H1 (cell line): Measurements from ENCODE around the gene IFNL2. TPM values are rescaled to one million over a fixed set of nuclear protein-coding genes. Genes with fewer than 3 reads are reported as not detected.

Experiments
- CTCF ChIA-PET: fragments of 300-600 bp; sonication (Branson Sonifier 250); formaldehyde crosslinking; loops from one replicate; lab custom pipeline; 2021; ENCODE audit not compliant: partially characterized antibody; lab: Charles Lee
- POLR2A ChIA-PET: fragments of 300-600 bp; sonication (Branson Sonifier 250); formaldehyde crosslinking; loops from one replicate; lab custom pipeline; 2021; ENCODE audit warnings: inconsistent platforms; ENCODE audit not compliant: partially characterized antibody; lab: Charles Lee
- DNase-seq, 2 experiments: peaks; one replicate each; pipeline versions ENCODE4 v3.0.0 to v3.0.0-alpha.2; 2010 to 2022; ENCODE audit warnings: low spot score in 2 of 2, low read depth in 1 of 2, mixed read lengths in 1 of 2
- FAIRE-seq: peaks from 2 replicates; lab custom pipeline; 2011; peaks lifted over from hg19 to GRCh38; lab: Jason Lieb, UNC
- H2AFZ ChIP-seq: 2 replicates; pipeline ENCODE4 v1.8.1; 2012; ENCODE audit warnings: low read length, inconsistent platforms
- H2AK5ac ChIP-seq: 2 replicates; pipeline ENCODE4 v1.6.1; 2013; ENCODE audit warnings: low read depth, low read length
- H2BK120ac ChIP-seq: replicated peaks from 2 replicates; pipeline ENCODE3; 2013; ENCODE audit warnings: low read depth, low read length, inconsistent platforms
- H2BK12ac ChIP-seq: 2 replicates; pipeline ENCODE4 v1.6.1; 2013; ENCODE audit warnings: low read depth, low read length
- H2BK15ac ChIP-seq: 2 replicates; pipeline ENCODE4 v1.6.1; 2013; ENCODE audit warnings: low read length
- H2BK20ac ChIP-seq: 2 replicates; pipeline ENCODE4 v1.6.1; 2013; ENCODE audit warnings: low read length
- H2BK5ac ChIP-seq: 2 replicates; pipeline ENCODE4 v1.6.1; 2013; ENCODE audit warnings: low read depth, low read length
- H3K14ac ChIP-seq: 2 replicates; pipeline ENCODE4 v1.6.1; 2013; ENCODE audit warnings: inconsistent platforms; ENCODE audit not compliant: insufficient read length
- H3K18ac ChIP-seq: 2 replicates; pipeline ENCODE4 v1.6.1; 2013; ENCODE audit warnings: low read length; ENCODE audit errors: extremely low read depth
- H3K23ac ChIP-seq: 2 replicates; pipeline ENCODE4 v1.6.1; 2013; ENCODE audit warnings: inconsistent platforms; ENCODE audit not compliant: insufficient read length
- H3K23me2 ChIP-seq: 2 replicates; pipeline ENCODE4 v1.6.1; 2013; ENCODE audit warnings: low read depth, low read length
- H3K27ac ChIP-seq: 2 replicates; pipeline ENCODE4 v1.6.1; 2011; ENCODE audit warnings: low read depth, low read length, inconsistent platforms
- H3K27me3 ChIP-seq, 4 experiments: replicated peaks in 1 of 4; 1 replicate in 1 of 4; 2 replicates in 3 of 4; pipeline versions ENCODE4 v1.6.1 to v1.8.1; 2011 to 2013; ENCODE audit warnings: low read length in 3 of 4, mild to moderate bottlenecking in 3 of 4, inconsistent platforms in 2 of 4, mixed read lengths in 2 of 4, moderate library complexity in 1 of 4; ENCODE audit not compliant: control insufficient read depth in 3 of 4, insufficient read depth in 3 of 4; ENCODE audit errors: extremely low read depth in 1 of 4
- H3K36me3 ChIP-seq, 4 experiments: 2 replicates each; pipeline versions ENCODE4 v1.6.1 to v1.8.1; 2011 to 2013; ENCODE audit warnings: mild to moderate bottlenecking in 4 of 4, low read length in 3 of 4, moderate library complexity in 2 of 4, control low read depth in 1 of 4, inconsistent platforms in 1 of 4; ENCODE audit not compliant: insufficient read depth in 4 of 4, control insufficient read depth in 2 of 4
- H3K4ac ChIP-seq: replicated peaks from 2 replicates; pipeline ENCODE3; 2013; ENCODE audit warnings: low read length, low read depth, mixed read lengths, inconsistent platforms; ENCODE audit not compliant: insufficient read length
- H3K4me1 ChIP-seq, 4 experiments: replicated peaks in 1 of 4; 1 replicate in 1 of 4; 2 replicates in 3 of 4; pipeline versions ENCODE4 v1.6.1 to v1.8.1; 2011 to 2013; ENCODE audit warnings: low read length in 3 of 4, inconsistent platforms in 2 of 4, mixed read lengths in 1 of 4; ENCODE audit not compliant: insufficient read depth in 4 of 4, control insufficient read depth in 3 of 4
- H3K4me2 ChIP-seq, 2 experiments: 2 replicates each; pipeline versions ENCODE4 v1.6.1 to v1.8.1; 2011 to 2013; ENCODE audit warnings: low read depth in 2 of 2, low read length in 2 of 2, control low read depth in 1 of 2, inconsistent platforms in 1 of 2, mild to moderate bottlenecking in 1 of 2; ENCODE audit not compliant: insufficient read depth in 1 of 2
- H3K4me3 ChIP-seq, 4 experiments: fragments of 200-600, 300-600 bp in 1 of 4; sonication (generic), shearing (Covaris generic), sonication (Bioruptor Twin) in 1 of 4; 2 replicates each; pipeline versions ENCODE4 v1.5.1 to v1.8.1; 2011 to 2016; ENCODE audit warnings: low read length in 4 of 4, low read depth in 3 of 4, control low read depth in 2 of 4, inconsistent platforms in 2 of 4, mild to moderate bottlenecking in 2 of 4, mixed read lengths in 1 of 4, moderate library complexity in 1 of 4; ENCODE audit not compliant: insufficient read depth in 2 of 4; ENCODE audit errors: extremely low read depth in 1 of 4
- H3K56ac ChIP-seq: replicated peaks from 2 replicates; pipeline ENCODE3; 2013; ENCODE audit warnings: low read depth, mild to moderate bottlenecking, mixed read lengths, low read length, inconsistent platforms; ENCODE audit not compliant: insufficient read length
- H3K79me1 ChIP-seq: 2 replicates; pipeline ENCODE4 v1.6.1; 2013; ENCODE audit warnings: low read depth, low read length, control low read depth
- H3K79me2 ChIP-seq, 2 experiments: 2 replicates each; pipeline versions ENCODE4 v1.6.1 to v1.8.1; 2012 to 2013; ENCODE audit warnings: low read length in 2 of 2, mild to moderate bottlenecking in 2 of 2, inconsistent platforms in 1 of 2; ENCODE audit not compliant: insufficient read depth in 2 of 2, control insufficient read depth in 1 of 2
- H3K9ac ChIP-seq, 4 experiments: replicated peaks in 1 of 4; 1 replicate in 1 of 4; 2 replicates in 3 of 4; pipeline versions ENCODE4 v1.6.1 to v1.8.1; 2011 to 2013; ENCODE audit warnings: low read depth in 3 of 4, low read length in 3 of 4, control low read depth in 2 of 4, mild to moderate bottlenecking in 2 of 4, moderate library complexity in 2 of 4, inconsistent platforms in 1 of 4; ENCODE audit errors: extremely low read depth in 1 of 4
- H3K9me3 ChIP-seq, 2 experiments: 2 replicates each; pipeline versions ENCODE4 v1.6.1 to v1.8.1; 2012 to 2013; ENCODE audit warnings: mild to moderate bottlenecking in 2 of 2, moderate library complexity in 2 of 2, control low read depth in 1 of 2, inconsistent platforms in 1 of 2, low read depth in 1 of 2, low read length in 1 of 2, mixed read lengths in 1 of 2; ENCODE audit not compliant: insufficient read depth in 2 of 2
- H4K20me1 ChIP-seq, 2 experiments: replicated peaks in 1 of 2; 2 replicates each; pipeline versions ENCODE3 to v1.8.1; 2011 to 2013; ENCODE audit warnings: inconsistent platforms in 2 of 2, low read length in 2 of 2, mild to moderate bottlenecking in 1 of 2; ENCODE audit not compliant: insufficient read depth in 2 of 2, control insufficient read depth in 1 of 2
- H4K5ac ChIP-seq: 2 replicates; pipeline ENCODE4 v1.6.1; 2013; ENCODE audit warnings: low read length, low read depth, mixed read lengths, inconsistent platforms; ENCODE audit not compliant: insufficient read length
- H4K8ac ChIP-seq: 2 replicates; pipeline ENCODE4 v1.8.0; 2013; ENCODE audit warnings: mild to moderate bottlenecking, moderate library complexity, low read length, inconsistent platforms; ENCODE audit not compliant: insufficient read depth; ENCODE audit errors: extremely low read depth
- H4K91ac ChIP-seq: replicated peaks from 2 replicates; pipeline ENCODE3; 2013; ENCODE audit warnings: low read length, mixed read lengths, inconsistent platforms; ENCODE audit not compliant: insufficient read length
- ASH2L ChIP-seq: fragments of 200-600, 300-600 bp; sonication (generic); IDR thresholded peaks from one replicate; pipeline ENCODE4 v1.7.1; 2017; ENCODE audit warnings: low read length
- BACH1 ChIP-seq: IDR thresholded peaks from 2 replicates; pipeline ENCODE4 v1.6.1; 2012; ENCODE audit warnings: low read length, improper control_type of control experiment
- CBX8 ChIP-seq: fragments of 300-800, 300-1000 bp; sonication (generic); IDR thresholded peaks from 2 replicates; pipeline ENCODE4 v1.7.1; 2016; ENCODE audit warnings: low read depth, low read length, borderline replicate concordance
- CEBPB ChIP-seq: IDR thresholded peaks from 2 replicates; pipeline ENCODE4 v1.6.1; 2012; ENCODE audit warnings: low read depth, low read length
- CHD1 ChIP-seq: IDR thresholded peaks from 2 replicates; pipeline ENCODE4 v1.6.1; 2012; ENCODE audit warnings: low read depth, low read length, improper control_type of control experiment
- EZH2 ChIP-seq: fragments of 200-600 bp; sonication (generic); IDR thresholded peaks from 2 replicates; pipeline ENCODE4 v1.7.1; 2012; ENCODE audit warnings: low read depth, mild to moderate bottlenecking, moderate library complexity, low read length, inconsistent platforms; ENCODE audit not compliant: severe bottlenecking
- GABPA ChIP-seq: IDR thresholded peaks from 2 replicates; pipeline ENCODE4 v1.6.1; 2011; ENCODE audit warnings: mild to moderate bottlenecking, low read length, moderate library complexity, borderline replicate concordance; ENCODE audit not compliant: insufficient read depth
- GTF2F1 ChIP-seq: IDR thresholded peaks from 2 replicates; pipeline ENCODE4 v1.6.1; 2012; ENCODE audit warnings: low read depth, low read length, improper control_type of control experiment, borderline replicate concordance
- HDAC2 ChIP-seq, 2 experiments: fragments of 300-600 bp in 1 of 2; sonication (generic) in 1 of 2; IDR thresholded peaks; 2 replicates each; pipeline ENCODE4 v1.6.1; 2011 to 2012; ENCODE audit warnings: low read depth in 2 of 2, low read length in 2 of 2, mild to moderate bottlenecking in 2 of 2, moderate library complexity in 2 of 2, borderline replicate concordance in 1 of 2, inconsistent platforms in 1 of 2
- JUN ChIP-seq: IDR thresholded peaks from 2 replicates; pipeline ENCODE4 v1.6.1; 2011; ENCODE audit warnings: low read depth, mild to moderate bottlenecking, improper control_type of control experiment, low read length
- NRF1 ChIP-seq: IDR thresholded peaks from 2 replicates; pipeline ENCODE4 v1.6.1; 2011; ENCODE audit warnings: mild to moderate bottlenecking, low read depth, low read length, improper control_type of control experiment
- RXRA ChIP-seq: IDR thresholded peaks from 2 replicates; pipeline ENCODE4 v1.6.1; 2011; ENCODE audit warnings: low read depth, mild to moderate bottlenecking, low read length, moderate library complexity; ENCODE audit not compliant: insufficient read depth
- SIRT6 ChIP-seq: IDR thresholded peaks from one replicate; pipeline ENCODE4 v1.7.1; 2012; ENCODE audit warnings: low read length, inconsistent platforms
- SP2 ChIP-seq: IDR thresholded peaks from 2 replicates; pipeline ENCODE4 v1.6.1; 2012; ENCODE audit warnings: mild to moderate bottlenecking, low read length, inconsistent platforms
- SRF ChIP-seq: IDR thresholded peaks from 2 replicates; pipeline ENCODE4 v1.6.1; 2011; ENCODE audit warnings: mild to moderate bottlenecking, low read depth, low read length, moderate library complexity
- WGBS, 2 experiments: shearing (Covaris generic) in 1 of 2; methylation state at CpG; one replicate each; pipeline versions ENCODE4 v1.1.6 to v1.1.7; 2013 to 2015; ENCODE audit warnings: low lambda C conversion rate in 2 of 2, mixed read lengths in 2 of 2, inconsistent platforms in 1 of 2, low coverage in 1 of 2, missing lambda C conversion rate in 1 of 2; ENCODE audit not compliant: insufficient replicate concordance in 2 of 2, insufficient coverage in 1 of 2, insufficient read length in 1 of 2; ENCODE audit errors: extremely low coverage in 1 of 2, missing lambda C conversion rate in 1 of 2; 5-methylcytosine and 5-hydroxymethylcytosine counted together
- polyA plus RNA-seq, 7 experiments: library from polyadenylated mRNA; depleted of rRNA in 3 of 7; stranded (reverse) in 5 of 7; unstranded in 2 of 7; fragments of >200 nt in 5 of 7; fragments of 200-250 nt in 2 of 7; gene quantifications; 1 replicate in 5 of 7; 2 replicates in 1 of 7; 4 replicates in 1 of 7; pipeline versions ENCODE4 v1.2.1 to v1.2.3, GENCODE V29; 2011 to 2013; ENCODE audit warnings: missing spikeins in 2 of 7, mixed read lengths in 2 of 7
- total RNA-seq: library from RNA; stranded (reverse); fragmentation: NEBNext Ultra II Directional; extraction: Animal tissue kit (Norgen Biotek cat#: 25700); gene quantifications from 2 replicates; pipeline ENCODE4 v1.2.1, GENCODE V29; 2021

The IFNL2 gene
- total and polyA plus RNA-seq, 2 of the 8 experiments (the other 6 are each of a cell fraction or from before 2014, with no cell fraction given), result not detected

DNA sequence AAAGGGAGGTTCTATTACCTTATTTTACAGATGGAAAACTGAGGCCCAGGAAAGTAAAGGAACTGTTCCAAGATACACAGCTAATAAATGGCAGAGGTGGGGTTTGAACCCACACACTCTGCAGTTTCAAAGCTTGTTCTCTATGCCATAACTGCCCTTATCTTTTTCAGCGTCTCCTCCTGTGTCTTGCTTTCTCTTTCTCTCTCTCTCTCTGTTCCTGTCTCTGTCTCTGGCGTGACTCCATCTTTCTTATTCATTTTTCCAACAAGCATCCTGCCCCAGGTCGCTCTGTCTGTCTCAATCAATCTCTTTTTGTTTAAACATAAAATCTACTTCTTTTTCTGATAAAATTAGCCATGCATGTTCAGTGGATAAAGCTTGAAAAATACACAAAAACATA is 16.4 kb upstream of the IFNL2 start:
- no peak overlapping the region for H2AFZ ChIP-seq
- H3K4me1 ChIP-seq, result peaks cover 0 to 14% (median 7%) of the 10 kb centered on the region in 4 experiments; a peak in 5 of 7 replicates
- H4K91ac ChIP-seq, result no peak overlapping the region
- no peak overlapping the region for H3K18ac ChIP-seq
- no peak overlapping the region for H4K8ac ChIP-seq
- no peak overlapping the region for H3K4ac ChIP-seq
- no peak overlapping the region for H3K27ac ChIP-seq
- H3K4me2 ChIP-seq, result no peak overlapping the region
- peaks cover 2 to 3% of the 10 kb centered on the region in 2 experiments; a peak in 1 of 4 replicates for H3K9me3 ChIP-seq
- H3K14ac ChIP-seq, result no peak overlapping the region
- no peaks in the 10 kb centered on the region for H3K79me2 ChIP-seq
- no peak overlapping the region for H4K5ac ChIP-seq
- no peak overlapping the region for H2BK120ac ChIP-seq
- H2BK15ac ChIP-seq, result no peak overlapping the region
- H4K20me1 ChIP-seq, result peaks cover 0 to 5% of the 10 kb centered on the region in 2 experiments
- no peak overlapping the region for H2BK20ac ChIP-seq
- H3K23me2 ChIP-seq, result peaks cover 8% of the 10 kb centered on the region; the same call in 1 of the 2 replicates
- 84% methylated on average over 3 of the region's 3 CpGs; no CpG with 5 or more reads in 1 of the 2 experiments for WGBS, 2 experiments
- H3K4me3 ChIP-seq, result no peak overlapping the region
- no peak overlapping the region for H3K9ac ChIP-seq
- DNase-seq (no peak), FAIRE-seq (no peak)
- no peak overlapping the region for H3K23ac ChIP-seq
- no peak overlapping the region for H3K56ac ChIP-seq
- no peak for TF ChIP-seq BACH1
- TF ChIP-seq SP2, result no peak
- TF ChIP-seq CBX8, result no peak
- TF ChIP-seq HDAC2 (IDR thresholded peaks at IDR 0.05; ENCODE audit: borderline replicate concordance in 1 of 2, low read depth in 2 of 2, low read length in 2 of 2), result no peak
- TF ChIP-seq NRF1, result no peak
- no peak for TF ChIP-seq ASH2L
- no peak for TF ChIP-seq GABPA
- no peak for TF ChIP-seq JUN
- no peak for TF ChIP-seq RXRA
- no peak for TF ChIP-seq SRF
- no peak for TF ChIP-seq SIRT6
- TF ChIP-seq CEBPB, result no peak
- TF ChIP-seq EZH2, result no peak
- no peak for TF ChIP-seq CHD1
- no peak for TF ChIP-seq GTF2F1
- H2AK5ac ChIP-seq, result no peak overlapping the region
- peaks cover 27 to 40% (median 35%) of the 10 kb centered on the region in 4 experiments for H3K27me3 ChIP-seq
- H3K79me1 ChIP-seq, result no peaks in the 10 kb centered on the region
- H2BK12ac ChIP-seq, result no peak overlapping the region
- no peak overlapping the region for H2BK5ac ChIP-seq
- ChIA-PET CTCF (interaction anchor here (0.7 to 1.2 kb wide), 3 partner anchors 58 to 144 kb away, joined by 3 to 5 read pairs (median 3); no protein-coding TSS in a partner anchor), POLR2A (no interaction called here)
- no peaks in the 10 kb centered on the region for H3K36me3 ChIP-seq
